BE2C (cell line): ENCODE data around the gene ALG9.

Source experiments
- DNase-seq: peaks from one replicate; pipeline ENCODE4 v3.0.0-alpha.2; 2020
- H3K27me3 ChIP-seq: fragments of 250-450 bp; sonication (Bioruptor Pico); 2 replicates; pipeline ENCODE4 v1.5.1; 2020; ENCODE audit warnings: mild to moderate bottlenecking
- H3K36me3 ChIP-seq: fragments of 250-450 bp; sonication (Bioruptor Pico); 2 replicates; pipeline ENCODE4 v1.5.1; 2020; ENCODE audit warnings: mild to moderate bottlenecking
- H3K4me1 ChIP-seq: fragments of 250-450 bp; sonication (Bioruptor Pico); 2 replicates; pipeline ENCODE4 v1.5.1; 2020
- H3K4me3 ChIP-seq: 2 replicates; pipeline ENCODE4 v1.5.1; 2011; ENCODE audit warnings: low read depth, low read length
- H3K9me3 ChIP-seq: fragments of 250-450 bp; sonication (Bioruptor Pico); 2 replicates; pipeline ENCODE4 v1.5.1; 2020
- CTCF ChIP-seq: IDR thresholded peaks from 2 replicates; pipeline ENCODE4 v1.5.1; 2012; ENCODE audit warnings: mild to moderate bottlenecking, low read depth, low read length

The ALG9 gene

GRCh38 chr11:111871693-111872161 lies 346 bp upstream of the ALG9 start:
- TF ChIP-seq CTCF = no peak
- peaks cover 10% of the 10 kb centered on the region for H3K36me3 ChIP-seq
- H3K27me3 ChIP-seq = no peaks in the 10 kb centered on the region
- H3K9me3 ChIP-seq = no peaks in the 10 kb centered on the region
- peak overlapping the region; percentile 82 for H3K4me3 ChIP-seq
- H3K4me1 ChIP-seq = peaks cover 6% of the 10 kb centered on the region; the same call in 1 of the 2 replicates
- no peak for DNase-seq

GRCh38 chr11:111870522-111870885 lies 877 bp downstream of the ALG9 start:
- Histone ChIP-seq H3K27me3 (no peaks in the 10 kb centered on the region), H3K36me3 (peaks cover 11% of the 10 kb centered on the region), H3K4me3 (peak overlapping the region; percentile 82), H3K4me1 (no peaks in the 10 kb centered on the region), H3K9me3 (no peaks in the 10 kb centered on the region)
- TF ChIP-seq CTCF = no peak
- no peak for DNase-seq

GRCh38 chr11:111870113-111870512 lies 1.3 kb downstream of the ALG9 start:
- no peak for TF ChIP-seq CTCF
- peaks cover 15% of the 10 kb centered on the region for H3K36me3 ChIP-seq
- DNase-seq = no peak
- no peaks in the 10 kb centered on the region for H3K27me3 ChIP-seq
- H3K9me3 ChIP-seq = no peaks in the 10 kb centered on the region
- H3K4me1 ChIP-seq = no peaks in the 10 kb centered on the region
- peak overlapping the region; percentile 82; the same call in 1 of the 2 replicates for H3K4me3 ChIP-seq

DNA sequence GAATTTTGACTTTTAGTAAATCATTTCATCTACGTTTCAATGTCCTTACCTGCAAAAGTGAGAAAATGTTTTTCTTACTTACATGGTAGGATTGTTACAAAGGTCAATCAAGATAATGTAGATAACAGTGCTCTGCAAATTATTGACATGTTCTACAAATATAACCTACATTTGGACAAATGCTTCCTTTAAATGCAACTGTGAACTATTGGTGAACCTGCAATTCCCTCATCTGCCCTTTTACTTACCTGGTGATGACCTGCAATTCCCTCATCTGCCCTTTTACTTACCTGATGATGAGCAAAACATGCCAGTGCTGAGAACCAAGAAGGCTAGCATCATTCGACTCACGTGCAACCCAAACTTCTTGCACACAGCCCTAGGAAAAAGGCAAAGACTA lies 11.1 kb downstream of the ALG9 start:
- DNase-seq = no peak
- Histone ChIP-seq H3K4me3 (no peak overlapping the region), H3K36me3 (peaks cover 30% of the 10 kb centered on the region), H3K9me3 (no peaks in the 10 kb centered on the region), H3K27me3 (no peaks in the 10 kb centered on the region), H3K4me1 (0 out of 2 replicates have a peak, but pooled peaks cover 6% of the 10 kb centered on the region)
- no peak for TF ChIP-seq CTCF

DNA sequence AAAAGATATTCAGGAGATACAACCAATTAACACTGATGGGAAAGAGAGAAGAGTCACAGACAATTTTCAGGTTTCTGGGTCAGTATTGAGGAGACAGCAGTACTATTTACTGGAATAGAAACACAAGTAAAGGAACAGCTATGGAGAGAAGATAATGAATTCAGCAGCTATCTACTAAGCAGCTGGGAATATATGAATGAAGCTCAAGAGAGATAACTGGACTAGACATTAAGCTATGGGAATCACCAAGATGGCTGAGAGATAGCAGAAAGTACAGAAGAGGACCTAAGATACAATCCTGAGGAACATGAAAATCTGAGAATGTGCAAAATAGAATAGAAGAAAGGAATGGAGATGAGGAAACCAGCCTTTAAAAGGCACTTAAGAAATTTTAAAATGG lies 15.9 kb downstream of the ALG9 start:
- peaks cover 30% of the 10 kb centered on the region for H3K36me3 ChIP-seq
- no peak for DNase-seq
- no peaks in the 10 kb centered on the region for H3K9me3 ChIP-seq

GRCh38 chr11:111852103-111852502 lies 19.3 kb downstream of the ALG9 start:
- no peaks in the 10 kb centered on the region for H3K27me3 ChIP-seq
- no peaks in the 10 kb centered on the region for H3K9me3 ChIP-seq
- no peak for TF ChIP-seq CTCF
- DNase-seq = no peak
- peaks cover 20% of the 10 kb centered on the region for H3K36me3 ChIP-seq
- H3K4me1 ChIP-seq = no peaks in the 10 kb centered on the region
- H3K4me3 ChIP-seq = no peak overlapping the region

More for the DNA sequence above, 15.9 kb downstream of the ALG9 start:
- Histone ChIP-seq H3K4me3 (no peak overlapping the region), H3K27me3 (no peaks in the 10 kb centered on the region), H3K4me1 (0 out of 2 replicates have a peak, but pooled peaks cover 6% of the 10 kb centered on the region)
- no peak for TF ChIP-seq CTCF
